NCI-H2029 treated with DMSO at 0.1 percent for 48 hours (cell line): Measurements from ENCODE around the gene VAV2.

Source experiments
- DNase-seq: peaks from one replicate; lab custom pipeline; 2025; lab: John Stamatoyannopoulos, UW

Gene VAV2

GRCh38 chr9:133952598-133953550, 39.2 kb downstream of the VAV2 start:
- DNase-seq, result no peak

- no peak for DNase-seq
Measured at GRCh38 chr9:133951265-133951664, 40.9 kb downstream of the VAV2 start.

DNA sequence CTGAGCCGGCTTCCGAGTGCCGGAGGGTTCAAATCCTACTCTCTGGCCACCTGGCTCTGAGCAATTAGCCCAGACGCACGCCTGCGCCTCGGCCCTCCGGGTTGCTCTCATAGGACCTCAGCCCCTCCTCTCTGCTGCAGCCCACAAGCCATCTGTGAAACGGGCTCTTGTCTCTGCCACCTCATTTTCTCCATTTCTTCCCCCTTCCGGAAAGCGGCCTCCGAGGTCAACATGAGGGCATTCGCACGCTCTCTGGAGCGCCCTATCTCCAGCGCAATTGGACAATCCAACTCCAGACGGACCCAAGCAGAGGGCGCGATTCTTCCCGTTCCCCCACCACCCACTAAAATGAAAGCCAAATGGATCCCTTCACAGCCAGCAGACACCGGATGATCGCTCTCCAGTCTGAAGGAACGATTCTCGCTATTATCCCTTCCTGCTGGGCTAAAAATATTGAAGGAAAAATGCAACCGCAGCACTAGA, 41.5 kb downstream of the VAV2 start:
- no peak for DNase-seq

- peak; percentile 70 for DNase-seq
Measured at GRCh38 chr9:133950192-133950591, 41.9 kb downstream of the VAV2 start.

GRCh38 chr9:133949486-133950061, 42.5 kb downstream of the VAV2 start:
- DNase-seq, result no peak

GRCh38 chr9:133948561-133949485, 43.3 kb downstream of the VAV2 start:
- DNase-seq, result no peak

DNA sequence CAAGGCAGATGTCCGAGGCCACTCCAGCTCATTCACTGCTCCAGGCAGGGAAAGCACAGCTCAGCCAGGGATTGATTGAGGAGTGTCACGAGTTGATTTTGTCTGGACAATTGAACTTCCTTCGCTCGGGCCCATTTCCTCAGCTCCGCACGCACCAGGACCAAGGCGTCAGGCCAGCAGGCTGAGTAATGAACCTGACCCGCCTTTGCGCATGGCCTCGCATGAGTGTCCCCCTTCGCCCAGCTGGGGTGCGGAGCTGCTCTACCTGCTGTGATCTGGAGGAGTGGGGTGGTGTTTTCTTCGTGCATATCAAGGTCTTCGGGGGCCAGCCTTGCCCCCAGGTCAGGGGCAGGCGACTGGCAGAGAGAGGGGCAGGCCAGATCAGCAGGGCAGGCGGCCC, 44.0 kb downstream of the VAV2 start:
- no peak for DNase-seq

DNA sequence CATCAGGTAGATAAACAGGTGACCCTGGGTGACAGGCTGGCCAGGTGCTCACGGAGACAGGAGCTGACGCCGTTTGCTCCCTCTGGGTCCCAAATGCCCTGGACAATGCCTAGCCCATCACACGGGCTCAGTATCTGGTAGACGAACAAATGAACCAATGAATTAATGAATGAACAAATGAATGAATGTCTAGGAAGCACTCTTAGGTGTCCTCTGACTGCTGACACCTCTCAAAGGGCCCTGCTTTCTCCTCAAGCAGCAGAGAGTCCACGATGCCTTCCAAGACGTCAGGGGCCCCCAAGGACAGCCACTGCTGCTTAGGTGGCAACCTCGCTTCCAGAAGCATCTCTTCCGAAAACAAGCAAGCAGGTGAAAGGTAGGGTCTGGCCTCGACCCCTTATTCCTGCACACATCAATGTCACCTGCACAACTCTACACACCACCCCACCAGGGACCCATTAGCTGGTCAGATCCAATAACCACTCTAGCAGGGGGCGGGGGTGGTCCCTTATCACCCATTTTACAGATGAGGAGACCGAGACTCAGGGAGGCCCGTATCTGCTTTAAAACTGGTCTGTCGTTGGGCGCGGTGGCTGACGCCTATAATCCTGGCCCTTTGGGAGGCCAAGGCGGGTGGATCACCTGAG, 45.2 kb downstream of the VAV2 start:
- DNase-seq, result no peak

DNA sequence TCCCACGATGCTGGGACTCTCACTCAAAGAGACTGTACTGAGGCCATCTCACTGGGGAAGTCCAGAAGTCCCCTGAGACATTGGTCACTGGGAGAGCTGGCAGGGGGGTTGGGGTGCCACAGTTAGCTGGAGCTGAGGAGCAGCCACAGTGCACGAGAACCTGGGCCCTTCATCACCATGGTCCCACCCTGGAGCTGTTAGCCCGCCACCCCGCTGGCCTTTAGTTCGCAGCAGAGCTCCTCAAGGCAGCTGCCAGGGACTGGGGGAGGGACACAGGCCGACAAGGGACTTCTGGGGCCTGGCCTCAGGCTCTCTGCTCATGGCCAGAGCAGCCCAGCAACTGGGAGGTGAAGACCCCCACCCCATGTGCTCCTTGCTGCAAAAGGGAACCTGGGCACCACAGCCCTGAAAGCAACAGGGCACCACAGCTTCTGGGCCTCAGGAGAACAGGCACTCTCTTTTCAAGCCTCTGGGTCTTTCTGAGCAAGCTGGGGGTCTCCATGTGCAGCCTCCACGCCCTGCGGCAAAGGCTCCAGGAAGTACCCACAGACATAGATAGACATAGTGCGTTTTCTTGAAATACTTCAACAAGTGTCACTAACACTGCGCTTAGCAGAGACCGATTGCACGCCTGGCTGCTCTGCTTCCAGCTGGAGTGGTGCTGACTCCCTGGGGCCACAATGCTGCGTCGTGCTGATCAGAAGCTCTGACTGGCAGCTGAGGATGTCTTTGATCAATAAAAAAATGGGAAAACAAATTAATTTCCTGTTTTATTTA, 46.0 kb downstream of the VAV2 start:
- no peak for DNase-seq

DNA sequence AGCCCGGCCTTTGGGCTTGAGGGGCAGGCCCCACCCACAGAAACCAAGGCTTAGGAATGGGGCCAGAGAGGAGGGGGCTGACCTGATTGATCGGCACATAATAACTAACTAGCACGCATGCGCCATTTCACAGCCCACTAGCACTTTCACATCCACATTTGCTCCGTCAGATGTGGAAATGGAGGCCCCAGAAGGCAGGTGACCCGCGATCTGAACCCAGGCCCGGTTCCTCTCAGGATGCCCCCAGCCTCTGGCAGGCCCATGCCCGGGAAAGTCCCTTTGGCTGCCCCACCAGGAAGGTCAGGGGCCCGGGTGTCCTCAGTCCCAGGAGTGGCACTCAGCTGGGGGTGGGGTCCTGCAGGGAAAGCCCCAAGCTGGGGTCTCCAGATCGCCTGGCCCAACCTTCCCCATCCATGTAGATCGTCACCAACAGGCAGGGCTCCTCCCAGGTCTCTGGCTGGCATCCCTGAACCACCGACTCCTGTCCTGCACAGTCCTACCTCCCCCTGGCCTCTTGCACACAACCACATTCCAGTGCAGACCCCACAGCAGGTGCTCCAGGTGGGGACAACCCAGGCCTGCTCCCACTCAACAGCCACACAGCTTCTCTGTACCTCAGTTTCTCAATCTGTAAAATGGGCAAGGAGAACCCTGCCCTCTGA, 46.7 kb downstream of the VAV2 start:
- no peak for DNase-seq

GRCh38 chr9:133944746-133945135, 47.4 kb downstream of the VAV2 start:
- no peak for DNase-seq

- DNase-seq, result no peak
Measured at GRCh38 chr9:133943781-133944745, 48.1 kb downstream of the VAV2 start.

GRCh38 chr9:133943036-133943780, 48.9 kb downstream of the VAV2 start:
- no peak for DNase-seq

DNA sequence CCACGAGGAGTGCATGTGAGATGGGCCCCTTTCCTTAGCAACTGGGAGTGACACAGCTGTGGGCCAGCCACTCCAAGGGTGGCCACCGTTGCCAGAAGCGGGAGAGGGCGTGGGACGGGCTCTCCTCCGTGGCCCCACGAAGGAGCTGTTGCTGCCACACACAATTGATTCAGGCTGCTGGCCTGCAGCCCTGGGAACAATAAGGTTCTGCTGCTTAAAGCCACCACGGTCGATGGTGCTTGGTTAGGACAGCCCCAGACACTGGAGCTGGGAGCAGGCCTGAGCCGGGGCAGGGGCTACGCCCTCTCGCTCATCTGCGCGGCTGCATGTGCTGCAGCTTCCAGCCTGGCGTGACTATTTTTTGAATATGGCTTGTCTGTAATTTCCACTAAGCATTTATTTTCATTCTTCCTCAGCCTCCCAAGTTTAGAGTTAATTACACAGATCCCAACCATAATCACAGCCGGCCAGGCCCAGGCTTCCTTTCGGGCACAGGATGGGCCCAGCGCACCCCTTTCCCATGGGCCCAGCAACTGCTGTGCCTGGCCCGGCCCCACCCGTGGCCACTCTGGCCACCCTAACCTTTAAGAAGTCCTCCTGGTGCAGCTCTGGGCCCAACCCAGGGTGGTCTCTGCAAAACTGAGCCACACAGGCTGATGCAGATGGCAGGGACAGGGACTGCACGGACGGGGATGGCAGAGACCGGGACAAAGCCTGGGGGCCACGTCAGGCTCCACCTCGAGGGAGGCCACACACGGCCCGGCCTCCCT, 49.7 kb downstream of the VAV2 start:
- DNase-seq, result no peak

GRCh38 chr9:133939845-133940244, 52.3 kb downstream of the VAV2 start:
- no peak for DNase-seq

DNA sequence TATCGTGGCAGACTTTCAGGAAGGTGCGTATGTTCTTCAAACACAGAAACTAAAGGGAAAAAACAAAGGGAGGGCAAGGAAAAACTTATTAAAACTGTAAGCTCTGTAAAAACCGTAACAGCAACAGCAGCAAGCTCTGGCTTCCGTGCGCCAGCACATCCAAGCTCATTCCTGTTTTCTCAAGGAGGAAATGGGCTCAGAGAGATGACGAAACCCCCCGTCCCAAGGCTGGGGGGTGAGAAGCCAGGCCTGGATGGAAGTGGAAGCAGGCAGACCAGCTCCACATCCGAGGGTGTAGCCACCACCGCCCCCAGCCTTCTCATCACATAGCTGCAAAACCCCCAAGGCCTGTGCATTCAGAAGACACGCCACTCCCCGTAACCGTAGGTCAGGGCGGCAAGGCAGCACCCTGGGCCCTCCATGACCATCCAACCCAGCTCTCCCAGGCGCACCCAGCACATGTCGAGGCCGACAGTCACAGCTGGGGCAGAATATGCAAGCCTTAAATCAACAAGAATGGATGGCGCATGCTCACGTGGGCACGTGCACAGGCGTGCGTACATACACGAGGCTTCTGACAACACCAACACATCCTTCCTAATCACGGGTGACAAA, 52.8 kb downstream of the VAV2 start:
- DNase-seq, result no peak

GRCh38 chr9:133938753-133939152, 53.4 kb downstream of the VAV2 start:
- DNase-seq, result no peak
